ENCODE results near the gene GGACT. TPM values are rescaled to one million over a fixed set of nuclear protein-coding genes. Genes with fewer than 3 reads are reported as not detected.

The GGACT gene
- polyA plus RNA-seq, 1 donor from 2014 or later = 1.7 TPM

DNA sequence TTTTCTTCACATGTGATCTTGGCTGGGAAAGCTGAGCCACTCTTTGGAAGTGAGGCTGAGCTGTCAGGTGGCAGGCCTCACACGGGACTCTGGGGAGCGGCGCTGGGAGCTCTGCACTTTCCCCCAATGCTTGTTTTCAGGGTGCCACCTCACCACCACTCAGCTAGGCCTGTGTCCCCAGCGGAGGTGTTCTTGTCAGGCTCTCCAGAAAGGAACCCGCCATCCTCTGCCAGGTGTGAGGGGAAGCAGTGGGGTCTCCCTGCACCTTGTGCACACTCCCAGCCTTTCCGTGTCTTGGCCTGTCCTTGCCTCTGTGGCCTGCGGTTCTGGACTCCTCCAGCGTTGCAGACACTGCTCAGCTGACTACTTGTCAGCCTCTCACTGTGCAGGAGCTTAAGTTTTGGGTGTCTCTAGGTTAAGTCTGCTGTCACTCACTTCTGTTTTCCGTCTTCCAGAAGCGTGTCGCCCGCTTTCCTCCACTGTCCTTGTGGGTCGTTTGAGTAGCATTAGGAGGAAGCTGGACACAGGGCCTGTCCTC, 51.9 kb downstream of the GGACT start:
- no peak overlapping the region for H3K9ac ChIP-seq (ENCODE audit: low read length)
- no peaks in the 10 kb centered on the region for H3K79me2 ChIP-seq (replicated peaks; ENCODE audit: insufficient read depth, low read length)
- no peak overlapping the region for H2AFZ ChIP-seq (ENCODE audit: low read depth, low read length)
- H4K20me1 ChIP-seq (ENCODE audit: insufficient read depth) = no peaks in the 10 kb centered on the region
- no peak overlapping the region for H3K4me2 ChIP-seq (ENCODE audit: low read length)
- no peaks in the 10 kb centered on the region for H3F3A ChIP-seq (ENCODE audit: insufficient read depth, low read length, poor library complexity, severe bottlenecking)
- H3K36me3 ChIP-seq (ENCODE audit: insufficient read depth, low read length) = no peaks in the 10 kb centered on the region
- no peak overlapping the region for H3K27ac ChIP-seq (ENCODE audit: low read length)
- TF ChIP-seq TAF1 (IDR thresholded peaks at IDR 0.05; ENCODE audit: low read depth) = no peak
- no peak for TF ChIP-seq EP300 (conservative IDR thresholded peaks at IDR 0.05; ENCODE audit: poor library complexity, severe bottlenecking)
- TF ChIP-seq MXI1 (conservative IDR thresholded peaks at IDR 0.05; ENCODE audit: poor library complexity, severe bottlenecking) = no peak
- TF ChIP-seq SMC3 (conservative IDR thresholded peaks at IDR 0.05; ENCODE audit: poor library complexity) = no peak
- no peak for TF ChIP-seq RAD21 (conservative IDR thresholded peaks at IDR 0.05)
- no peak for TF ChIP-seq EZH2 (IDR thresholded peaks at IDR 0.05; ENCODE audit: borderline replicate concordance, insufficient read depth, low read length, poor library complexity, severe bottlenecking)
- TF ChIP-seq, protein P1, sequence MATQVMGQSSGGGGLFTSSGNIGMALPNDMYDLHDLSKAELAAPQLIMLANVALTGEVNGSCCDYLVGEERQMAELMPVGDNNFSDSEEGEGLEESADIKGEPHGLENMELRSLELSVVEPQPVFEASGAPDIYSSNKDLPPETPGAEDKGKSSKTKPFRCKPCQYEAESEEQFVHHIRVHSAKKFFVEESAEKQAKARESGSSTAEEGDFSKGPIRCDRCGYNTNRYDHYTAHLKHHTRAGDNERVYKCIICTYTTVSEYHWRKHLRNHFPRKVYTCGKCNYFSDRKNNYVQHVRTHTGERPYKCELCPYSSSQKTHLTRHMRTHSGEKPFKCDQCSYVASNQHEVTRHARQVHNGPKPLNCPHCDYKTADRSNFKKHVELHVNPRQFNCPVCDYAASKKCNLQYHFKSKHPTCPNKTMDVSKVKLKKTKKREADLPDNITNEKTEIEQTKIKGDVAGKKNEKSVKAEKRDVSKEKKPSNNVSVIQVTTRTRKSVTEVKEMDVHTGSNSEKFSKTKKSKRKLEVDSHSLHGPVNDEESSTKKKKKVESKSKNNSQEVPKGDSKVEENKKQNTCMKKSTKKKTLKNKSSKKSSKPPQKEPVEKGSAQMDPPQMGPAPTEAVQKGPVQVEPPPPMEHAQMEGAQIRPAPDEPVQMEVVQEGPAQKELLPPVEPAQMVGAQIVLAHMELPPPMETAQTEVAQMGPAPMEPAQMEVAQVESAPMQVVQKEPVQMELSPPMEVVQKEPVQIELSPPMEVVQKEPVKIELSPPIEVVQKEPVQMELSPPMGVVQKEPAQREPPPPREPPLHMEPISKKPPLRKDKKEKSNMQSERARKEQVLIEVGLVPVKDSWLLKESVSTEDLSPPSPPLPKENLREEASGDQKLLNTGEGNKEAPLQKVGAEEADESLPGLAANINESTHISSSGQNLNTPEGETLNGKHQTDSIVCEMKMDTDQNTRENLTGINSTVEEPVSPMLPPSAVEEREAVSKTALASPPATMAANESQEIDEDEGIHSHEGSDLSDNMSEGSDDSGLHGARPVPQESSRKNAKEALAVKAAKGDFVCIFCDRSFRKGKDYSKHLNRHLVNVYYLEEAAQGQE (IDR thresholded peaks at IDR 0.05; ENCODE audit: borderline replicate concordance) = no peak
- TF ChIP-seq, protein P2, sequence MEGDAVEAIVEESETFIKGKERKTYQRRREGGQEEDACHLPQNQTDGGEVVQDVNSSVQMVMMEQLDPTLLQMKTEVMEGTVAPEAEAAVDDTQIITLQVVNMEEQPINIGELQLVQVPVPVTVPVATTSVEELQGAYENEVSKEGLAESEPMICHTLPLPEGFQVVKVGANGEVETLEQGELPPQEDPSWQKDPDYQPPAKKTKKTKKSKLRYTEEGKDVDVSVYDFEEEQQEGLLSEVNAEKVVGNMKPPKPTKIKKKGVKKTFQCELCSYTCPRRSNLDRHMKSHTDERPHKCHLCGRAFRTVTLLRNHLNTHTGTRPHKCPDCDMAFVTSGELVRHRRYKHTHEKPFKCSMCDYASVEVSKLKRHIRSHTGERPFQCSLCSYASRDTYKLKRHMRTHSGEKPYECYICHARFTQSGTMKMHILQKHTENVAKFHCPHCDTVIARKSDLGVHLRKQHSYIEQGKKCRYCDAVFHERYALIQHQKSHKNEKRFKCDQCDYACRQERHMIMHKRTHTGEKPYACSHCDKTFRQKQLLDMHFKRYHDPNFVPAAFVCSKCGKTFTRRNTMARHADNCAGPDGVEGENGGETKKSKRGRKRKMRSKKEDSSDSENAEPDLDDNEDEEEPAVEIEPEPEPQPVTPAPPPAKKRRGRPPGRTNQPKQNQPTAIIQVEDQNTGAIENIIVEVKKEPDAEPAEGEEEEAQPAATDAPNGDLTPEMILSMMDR (IDR thresholded peaks at IDR 0.05; ENCODE audit: poor library complexity, severe bottlenecking) = no peak
- TF ChIP-seq POLR2AphosphoS5 (IDR thresholded peaks at IDR 0.05) = no peak
- no peaks in the 10 kb centered on the region for H3K27me3 ChIP-seq (ENCODE audit: insufficient read depth, low read depth, low read length)
- H3K9me2 ChIP-seq (ENCODE audit: insufficient read depth, low read length) = no peaks in the 10 kb centered on the region
- no peak overlapping the region for H3K4me3 ChIP-seq (ENCODE audit: low read length)
- no peaks in the 10 kb centered on the region for H3K9me3 ChIP-seq (ENCODE audit: low read length)

DNA sequence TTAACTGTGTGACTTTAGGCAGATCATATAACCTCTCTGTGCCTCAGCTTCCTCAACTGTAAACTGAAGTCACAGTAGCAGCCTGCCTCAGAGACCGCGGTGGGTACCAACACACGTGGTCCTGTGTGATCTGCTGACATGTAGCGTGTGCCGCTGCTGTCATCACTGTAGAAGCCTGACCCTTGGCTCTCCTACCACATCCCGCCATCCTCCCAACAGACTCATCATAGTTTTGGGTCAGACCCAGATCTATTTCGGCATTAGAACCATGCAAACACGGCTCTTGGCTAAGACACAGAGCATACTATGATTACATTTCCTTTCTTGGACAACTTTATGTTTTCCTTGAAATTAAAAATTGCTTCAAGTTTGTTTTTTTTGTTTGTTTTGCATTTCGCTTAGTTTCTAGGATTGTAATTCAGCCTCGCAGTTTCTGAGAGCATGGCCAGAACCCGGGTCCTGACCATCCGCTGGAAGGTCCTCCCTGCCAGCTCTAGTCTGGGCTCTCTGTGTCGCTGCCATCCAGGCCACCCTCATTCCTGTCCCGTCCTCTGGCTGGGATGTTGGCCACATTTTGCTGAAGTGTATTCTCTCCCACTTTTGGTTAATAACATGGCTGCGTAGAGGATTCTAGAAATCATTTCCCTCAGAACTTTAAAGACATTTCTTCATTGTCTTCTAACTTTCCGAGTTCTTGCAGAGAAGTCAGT, 53.0 kb downstream of the GGACT start:
- Histone ChIP-seq H4K20me1 (ENCODE audit: insufficient read depth) (no peaks in the 10 kb centered on the region), H3K27me3 (ENCODE audit: insufficient read depth, low read depth, low read length) (no peaks in the 10 kb centered on the region), H3K79me2 (replicated peaks; ENCODE audit: insufficient read depth, low read length) (no peaks in the 10 kb centered on the region), H3K27ac (ENCODE audit: low read length) (no peak overlapping the region), H3K4me2 (ENCODE audit: low read length) (no peak overlapping the region), H3K36me3 (ENCODE audit: insufficient read depth, low read length) (no peaks in the 10 kb centered on the region), H3K4me3 (ENCODE audit: low read length) (no peak overlapping the region), H2AFZ (ENCODE audit: low read depth, low read length) (no peak overlapping the region), H3K9ac (ENCODE audit: low read length) (no peak overlapping the region), H3F3A (ENCODE audit: insufficient read depth, low read length, poor library complexity, severe bottlenecking) (no peaks in the 10 kb centered on the region), H3K9me3 (ENCODE audit: low read length) (no peaks in the 10 kb centered on the region), H3K9me2 (ENCODE audit: insufficient read depth, low read length) (no peaks in the 10 kb centered on the region)
- no peak for TF ChIP-seq EP300 (conservative IDR thresholded peaks at IDR 0.05; ENCODE audit: poor library complexity, severe bottlenecking)
- TF ChIP-seq MXI1 (conservative IDR thresholded peaks at IDR 0.05; ENCODE audit: poor library complexity, severe bottlenecking) = no peak
- TF ChIP-seq EZH2 (IDR thresholded peaks at IDR 0.05; ENCODE audit: borderline replicate concordance, insufficient read depth, low read length, poor library complexity, severe bottlenecking) = no peak
- TF ChIP-seq TAF1 (IDR thresholded peaks at IDR 0.05; ENCODE audit: low read depth) = no peak
- no peak for TF ChIP-seq SMC3 (conservative IDR thresholded peaks at IDR 0.05; ENCODE audit: poor library complexity)
- TF ChIP-seq, protein P1 (IDR thresholded peaks at IDR 0.05; ENCODE audit: borderline replicate concordance) = no peak
- TF ChIP-seq, protein P2 (IDR thresholded peaks at IDR 0.05; ENCODE audit: poor library complexity, severe bottlenecking) = no peak
- TF ChIP-seq POLR2AphosphoS5 (IDR thresholded peaks at IDR 0.05) = no peak
- TF ChIP-seq RAD21 (conservative IDR thresholded peaks at IDR 0.05) = no peak

Measured in neural cell (in vitro differentiated cells).